NCI-H146 treated with DMSO at 0.1 percent for 48 hours (cell line): ENCODE results near the gene ABCC9.

ENCODE experiments used
- DNase-seq: peaks from one replicate; lab custom pipeline; 2025; ENCODE audit not compliant: unreplicated experiment; lab: John Stamatoyannopoulos, UW

ABCC9 gene

GRCh38 chr12:21881965-21882364 lies 59.3 kb downstream of the ABCC9 start:
- DNase-seq: no peak

DNA sequence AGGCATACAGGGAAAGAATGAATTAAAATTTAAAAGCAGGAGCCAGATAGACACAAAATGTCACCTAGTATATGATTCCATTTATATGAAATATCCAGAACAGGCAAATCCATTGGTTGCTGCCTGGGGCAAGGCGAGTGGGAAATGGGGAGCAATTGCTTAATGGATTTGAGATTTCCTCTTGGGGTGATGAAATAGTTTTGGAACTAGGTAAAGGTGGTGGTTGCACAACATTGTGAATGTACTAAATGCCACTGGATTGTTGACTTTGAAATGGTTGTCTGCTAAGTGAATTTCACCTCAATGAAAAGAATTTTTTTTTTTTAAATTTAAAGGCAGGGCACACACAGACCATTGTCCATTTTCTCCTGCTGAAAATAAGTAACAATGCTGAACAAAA lies 61.9 kb downstream of the ABCC9 start:
- DNase-seq: no peak

GRCh38 chr12:21877293-21877982 lies 63.8 kb downstream of the ABCC9 start:
- no peak for DNase-seq

DNA sequence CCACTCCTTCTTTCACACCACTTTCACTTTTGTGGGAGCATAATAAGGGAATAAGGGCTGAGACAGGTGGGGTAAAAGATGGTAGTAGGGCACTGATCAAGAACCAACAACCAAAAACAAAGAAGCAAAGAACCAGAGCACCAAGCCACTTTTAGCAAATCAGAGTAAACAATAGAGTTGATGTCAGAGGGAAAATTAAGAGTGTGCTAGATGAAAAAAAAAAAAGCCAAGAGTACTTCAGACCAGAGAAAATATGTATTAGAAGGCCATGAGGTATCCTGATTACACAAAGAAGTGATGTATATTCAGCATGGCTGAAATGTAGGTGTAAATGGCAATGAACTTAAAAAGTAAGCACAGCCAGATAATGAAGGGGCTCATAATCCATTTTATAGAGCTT lies 75.4 kb downstream of the ABCC9 start:
- no peak for DNase-seq

DNA sequence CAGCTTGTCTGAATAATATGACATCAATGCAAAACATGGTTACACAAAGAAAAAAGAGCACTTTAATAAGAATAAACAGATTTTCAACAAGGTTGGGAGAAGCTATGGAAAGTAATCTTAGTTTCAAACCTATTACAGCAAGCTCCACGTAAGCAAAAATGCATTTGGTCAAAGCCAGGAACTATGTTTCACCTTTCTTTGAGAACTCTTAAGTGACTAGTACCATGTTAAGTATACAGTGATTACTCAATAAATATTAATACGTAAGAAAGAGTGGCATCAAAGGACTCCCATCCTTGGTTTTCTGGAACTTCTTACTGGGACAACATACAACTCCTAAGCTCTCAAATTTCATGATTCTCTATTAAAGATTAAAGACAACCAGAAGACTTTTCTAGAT lies 80.7 kb downstream of the ABCC9 start:
- no peak for DNase-seq

DNA sequence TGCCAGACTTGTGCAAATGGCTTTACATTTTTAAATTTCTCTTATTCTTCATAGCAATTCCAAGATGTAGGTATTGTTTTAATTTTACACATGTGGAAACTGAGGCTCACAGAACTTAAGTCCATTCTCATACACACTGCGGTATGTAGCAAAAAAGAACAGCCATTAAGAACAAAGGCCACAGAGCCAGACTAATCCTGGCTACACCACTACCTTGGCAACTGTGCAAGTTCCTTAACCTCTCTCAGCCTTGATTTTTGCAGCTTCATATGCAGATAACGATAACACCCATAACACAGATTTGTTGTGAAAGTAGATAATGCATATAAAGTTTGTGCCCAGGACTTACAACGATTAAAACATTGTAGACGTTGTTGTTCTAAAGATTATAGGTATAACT lies 81.1 kb downstream of the ABCC9 start:
- DNase-seq: no peak

GRCh38 chr12:21852251-21852650 lies 89.0 kb downstream of the ABCC9 start:
- no peak for DNase-seq

GRCh38 chr12:21851151-21851550 lies 90.1 kb downstream of the ABCC9 start:
- DNase-seq: no peak

GRCh38 chr12:21850419-21850818 lies 90.8 kb downstream of the ABCC9 start:
- no peak for DNase-seq

GRCh38 chr12:21849878-21850277 lies 91.3 kb downstream of the ABCC9 start:
- no peak for DNase-seq

- no peak for DNase-seq
These were observed 93.0 kb downstream of the ABCC9 start for GRCh38 chr12:21848192-21848591.

DNA sequence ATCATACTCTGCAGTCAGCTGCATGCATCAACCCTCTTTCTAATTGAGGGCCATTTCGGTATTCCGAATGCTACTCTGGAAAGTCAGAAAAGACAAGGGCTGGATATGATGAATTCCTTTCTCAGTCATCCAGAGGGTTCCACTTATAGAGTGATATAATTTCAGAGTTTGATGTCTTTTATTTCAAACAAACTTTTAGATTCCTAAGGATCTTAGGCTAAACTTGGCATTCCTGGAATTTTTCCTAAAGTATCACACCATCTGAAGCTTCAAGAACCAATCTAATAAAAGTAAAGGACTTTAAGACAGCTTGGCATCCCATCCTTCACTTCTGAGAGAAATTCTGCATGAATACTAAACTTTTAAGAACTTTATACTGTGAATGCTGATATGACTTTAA lies 97.4 kb downstream of the ABCC9 start:
- no peak for DNase-seq

DNA sequence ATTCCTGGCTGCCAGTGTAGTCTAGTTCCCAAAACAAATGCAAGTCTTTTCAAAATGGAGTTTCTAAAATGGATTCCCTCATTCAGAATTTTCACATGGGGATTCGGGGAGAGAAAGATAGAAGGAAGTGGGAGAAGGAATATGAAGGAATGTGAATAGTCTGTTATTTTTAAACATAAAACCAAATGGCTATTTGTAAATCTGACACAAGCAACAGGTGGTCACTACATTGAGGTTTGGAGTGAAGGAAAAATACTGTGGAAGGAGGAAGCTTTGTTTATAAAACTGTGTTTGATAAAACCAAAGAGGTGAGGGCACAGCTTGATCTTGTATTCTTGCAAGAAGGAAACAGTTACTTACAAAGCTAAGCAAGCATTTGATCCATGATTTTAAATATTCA lies 101.5 kb downstream of the ABCC9 start:
- DNase-seq: no peak

GRCh38 chr12:21837847-21838246 lies 103.4 kb downstream of the ABCC9 start:
- no peak for DNase-seq

- DNase-seq: no peak
These were observed 109.4 kb downstream of the ABCC9 start for GRCh38 chr12:21831791-21832344.

GRCh38 chr12:21828779-21829178 lies 112.4 kb downstream of the ABCC9 start:
- no peak for DNase-seq

DNA sequence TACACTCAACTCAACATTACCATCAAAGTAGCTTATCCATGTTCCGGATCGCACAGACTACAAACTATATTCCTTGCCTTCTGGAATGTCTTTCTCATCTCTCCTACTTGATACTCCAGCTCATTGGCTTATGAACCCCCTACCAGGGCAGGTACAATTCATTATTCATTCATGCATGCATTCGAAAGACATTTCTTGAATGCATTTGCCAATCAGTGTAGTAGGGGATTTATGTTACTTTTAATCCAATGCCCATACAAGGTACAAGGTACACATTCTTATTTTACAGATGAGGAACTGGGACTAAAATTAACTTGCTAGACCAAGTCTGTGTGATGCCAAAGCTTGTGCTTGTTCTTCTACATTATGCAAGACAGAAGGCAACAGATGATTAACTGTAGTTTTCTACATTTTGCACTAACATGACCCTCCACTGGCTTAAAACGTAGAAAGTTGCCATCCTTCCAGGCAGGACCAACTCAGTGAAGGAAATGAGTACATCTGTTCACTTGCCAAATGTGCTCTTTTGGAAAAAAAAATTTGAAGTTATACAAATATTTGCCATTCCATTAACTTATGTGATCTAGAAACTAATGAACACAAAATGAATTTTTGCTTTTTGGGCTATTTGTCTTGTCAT lies 113.0 kb downstream of the ABCC9 start:
- no peak for DNase-seq

DNA sequence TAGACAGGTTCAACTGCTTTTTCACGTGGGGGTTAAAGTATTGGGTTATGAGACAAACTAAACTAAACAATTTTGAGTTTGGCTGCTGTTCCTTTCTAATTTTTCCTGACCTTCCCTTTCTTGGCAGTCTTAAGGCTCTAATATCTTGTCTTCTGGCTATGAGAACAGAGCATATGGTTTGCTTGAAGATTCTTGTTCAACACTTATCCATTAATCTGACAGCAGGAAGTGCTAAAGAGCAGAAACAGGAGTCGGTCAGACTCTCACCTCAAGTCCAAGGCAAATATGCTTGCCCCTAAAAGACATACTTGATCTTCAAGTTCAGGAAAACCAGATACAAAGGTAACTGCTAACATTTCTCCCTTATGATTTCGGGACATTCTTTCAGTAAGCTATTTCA lies 114.1 kb downstream of the ABCC9 start:
- no peak for DNase-seq

DNA sequence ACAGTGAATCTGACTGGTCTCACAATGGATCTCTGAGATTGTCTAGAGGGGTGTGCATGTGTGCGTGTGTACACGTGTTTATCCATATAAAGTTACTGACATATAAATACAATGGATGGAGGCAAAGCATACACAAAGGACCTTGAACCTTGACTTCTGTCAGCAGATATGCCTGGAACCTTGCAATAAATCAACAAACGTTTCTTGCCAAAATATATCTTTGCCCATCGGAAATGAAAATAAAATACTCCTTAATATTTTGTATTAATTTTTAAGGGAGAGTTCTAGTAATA lies 114.7 kb downstream of the ABCC9 start:
- no peak for DNase-seq

GRCh38 chr12:21825886-21826617 lies 115.2 kb downstream of the ABCC9 start:
- no peak for DNase-seq

- no peak for DNase-seq
These were observed 117.6 kb downstream of the ABCC9 start for GRCh38 chr12:21823581-21823980.

- no peak for DNase-seq
These were observed 121.5 kb downstream of the ABCC9 start for GRCh38 chr12:21819678-21820077.
